Liver (tissue), 9 donors: Measurements from ENCODE around the gene ADAM10. TPM values are rescaled to one million over a fixed set of nuclear protein-coding genes. Genes with fewer than 3 reads are reported as not detected.
A peak's percentile ranks its signal among the peaks of the same experiment; 100 is the strongest.

Experiments
- DNase-seq: peaks from one replicate; pipeline ENCODE4 v3.0.0-alpha.2; 2017; ENCODE audit warnings: low spot score
- H3K27ac ChIP-seq, 2 donors: one replicate each; pipeline ENCODE4 v1.7.0; 2013; ENCODE audit warnings: inconsistent platforms in 2 of 2, low read length in 2 of 2, control low read depth in 1 of 2, low read depth in 1 of 2, mild to moderate bottlenecking in 1 of 2
- H3K27me3 ChIP-seq, 4 donors: one replicate each; pipeline versions ENCODE4 v1.6.1 to v1.7.0; 2013; ENCODE audit warnings: low read length in 3 of 4, inconsistent platforms in 1 of 4, mild to moderate bottlenecking in 1 of 4, moderate library complexity in 1 of 4; ENCODE audit not compliant: control insufficient read depth in 4 of 4, insufficient read depth in 4 of 4
- H3K36me3 ChIP-seq, 4 donors: one replicate each; pipeline versions ENCODE4 v1.6.1 to v1.7.0; 2013; ENCODE audit warnings: low read length in 3 of 4, mild to moderate bottlenecking in 3 of 4, low read depth in 1 of 4, moderate library complexity in 1 of 4; ENCODE audit not compliant: control insufficient read depth in 4 of 4, insufficient read depth in 3 of 4
- H3K4me1 ChIP-seq, 4 donors: one replicate each; pipeline versions ENCODE4 v1.6.1 to v1.7.0; 2013; ENCODE audit warnings: low read length in 3 of 4, mild to moderate bottlenecking in 3 of 4, moderate library complexity in 1 of 4; ENCODE audit not compliant: control insufficient read depth in 4 of 4, insufficient read depth in 4 of 4
- H3K4me3 ChIP-seq, 3 donors: one replicate each; pipeline versions ENCODE4 v1.6.1 to v1.7.0; 2013; ENCODE audit warnings: low read length in 3 of 3, control low read depth in 1 of 3, low read depth in 1 of 3, mild to moderate bottlenecking in 1 of 3
- H3K9ac ChIP-seq, 2 donors: one replicate each; pipeline ENCODE4 v1.7.0; 2013; ENCODE audit warnings: low read length in 2 of 2, mild to moderate bottlenecking in 2 of 2, moderate library complexity in 2 of 2, control low read depth in 1 of 2, low read depth in 1 of 2
- H3K9me3 ChIP-seq, 4 donors: one replicate each; pipeline versions ENCODE4 v1.6.1 to v1.7.0; 2013; ENCODE audit warnings: low read length in 3 of 4; ENCODE audit not compliant: control insufficient read depth in 4 of 4
- ATF3 ChIP-seq: IDR thresholded peaks from 2 replicates; pipeline ENCODE4 v1.6.1; 2016; ENCODE audit warnings: antibody characterized with exemption
- CTCF ChIP-seq: fragments of 150-350 bp; IDR thresholded peaks from 2 replicates; pipeline ENCODE4 v1.5.1; 2017; ENCODE audit warnings: improper control_type of control experiment, low read depth, low read length; ENCODE audit not compliant: missing input control
- EGR1 ChIP-seq, 2 donors: IDR thresholded peaks; 2 replicates each; pipeline ENCODE4 v1.6.1; 2016 to 2018; ENCODE audit warnings: antibody characterized with exemption in 2 of 2, low read depth in 2 of 2
- FOXA2 ChIP-seq: IDR thresholded peaks from 2 replicates; pipeline ENCODE4 v1.6.1; 2016; ENCODE audit warnings: antibody characterized with exemption
- HNF4G ChIP-seq: IDR thresholded peaks from 2 replicates; pipeline ENCODE4 v1.6.1; 2016; ENCODE audit warnings: antibody characterized with exemption
- JUND ChIP-seq, 2 donors: IDR thresholded peaks; 2 replicates each; pipeline ENCODE4 v1.6.1; 2016; ENCODE audit warnings: antibody characterized with exemption in 2 of 2
- MAX ChIP-seq: IDR thresholded peaks from 2 replicates; pipeline ENCODE4 v1.6.1; 2016; ENCODE audit warnings: antibody characterized with exemption
- REST ChIP-seq: IDR thresholded peaks from 2 replicates; pipeline ENCODE4 v1.6.1; 2016; ENCODE audit warnings: antibody characterized with exemption, mild to moderate bottlenecking
- SP1 ChIP-seq: IDR thresholded peaks from 2 replicates; pipeline ENCODE4 v1.6.1; 2018; ENCODE audit warnings: antibody characterized with exemption, mild to moderate bottlenecking
- TAF1 ChIP-seq: conservative IDR thresholded peaks from 2 replicates; pipeline ENCODE4 v1.6.1; 2016; ENCODE audit warnings: antibody characterized with exemption, mild to moderate bottlenecking
- ZBTB33 ChIP-seq: IDR thresholded peaks from 2 replicates; pipeline ENCODE4 v1.6.1; 2016; ENCODE audit warnings: antibody characterized with exemption
- WGBS: extraction: QIAGEN DNeasy Blood & Tissue Kit; methylation state at CpG from one replicate; pipeline ENCODE4 v1.1.7; 2013; 5-methylcytosine and 5-hydroxymethylcytosine counted together
- polyA plus RNA-seq, 2 donors: library from polyadenylated mRNA; stranded (reverse) in 1 of 2; unstranded in 1 of 2; fragments of 200-250 nt in 1 of 2; fragments of >200 nt in 1 of 2; fragmentation: Nextera tagmentation in 1 of 2; extraction: Ambion mirVana in 1 of 2; gene quantifications; one replicate each; pipeline versions ENCODE4 v1.2.1 to v1.2.3, GENCODE V29; 2013 to 2015
- total RNA-seq, 2 donors: library from RNA; depleted of rRNA; stranded (reverse); fragments of >200 nt; gene quantifications; one replicate each; pipeline ENCODE4 v1.2.3, GENCODE V29; 2014
- donor health status: healthy.
- donor health status: healthy.
- donor health status: healthy.
- donor health status: healthy.
- donor health status: healthy.

ADAM10 gene
- total and polyA plus RNA-seq, 4 donors, result 12.6 to 55.6 (median 34.6) TPM

GRCh38 chr15:58552505-58553364 is 196.8 kb downstream of the ADAM10 start:
- Histone ChIP-seq H3K27ac (no peak overlapping the region), H3K27me3 (no peaks in the 10 kb centered on the region), H3K4me1 (peaks cover 0 to 2% (median 0%) of the 10 kb centered on the region in 4 donors), H3K9ac (no peak overlapping the region), H3K9me3 (no peaks in the 10 kb centered on the region), H3K36me3 (peaks cover 0 to 21% (median 9%) of the 10 kb centered on the region in 4 donors), H3K4me3 (no peak overlapping the region)
- DNase-seq, result no peak
- no peak for TF ChIP-seq HNF4G
- no peak for TF ChIP-seq EGR1 (IDR thresholded peaks at IDR 0.05; ENCODE audit: low read depth in 2 of 2)
- TF ChIP-seq CTCF, result no peak
- TF ChIP-seq TAF1, result no peak
- no peak for TF ChIP-seq REST
- no peak for TF ChIP-seq SP1
- no peak for TF ChIP-seq JUND (IDR thresholded peaks at IDR 0.05)
- no peak for TF ChIP-seq MAX
- TF ChIP-seq ZBTB33, result no peak
- TF ChIP-seq FOXA2, result no peak
- WGBS, result 87% methylated on average over 24 of the region's 24 CpGs

GRCh38 chr15:58551764-58552504 is 197.6 kb downstream of the ADAM10 start:
- Histone ChIP-seq H3K9me3 (no peaks in the 10 kb centered on the region), H3K4me3 (no peak overlapping the region), H3K27me3 (no peaks in the 10 kb centered on the region), H3K4me1 (peaks cover 2 to 5% (median 3%) of the 10 kb centered on the region in 4 donors), H3K36me3 (peaks cover 0 to 21% (median 9%) of the 10 kb centered on the region in 4 donors), H3K27ac (no peak overlapping the region), H3K9ac (no peak overlapping the region)
- peak; percentile 28 for DNase-seq
- no peak for TF ChIP-seq ATF3
- 73% methylated on average over 23 of the region's 23 CpGs for WGBS
